Measurements from ENCODE around the gene METTL5. TPM values are rescaled to one million over a fixed set of nuclear protein-coding genes. Genes with fewer than 3 reads are reported as not detected.

Gene METTL5
- total RNA-seq, 1 donor from 2014 or later = 52.3 TPM

GRCh38 chr2:169765523-169765922 is 59.2 kb downstream of the METTL5 start:
- Histone ChIP-seq H2AFZ (ENCODE audit: low read depth, low read length) (no peak overlapping the region), H3K79me2 (ENCODE audit: insufficient read depth, low read length) (no peaks in the 10 kb centered on the region), H3K36me3 (ENCODE audit: insufficient read depth, low read length) (no peaks in the 10 kb centered on the region), H3K4me1 (ENCODE audit: insufficient read depth, low read length) (peaks cover 2% of the 10 kb centered on the region), H3K27ac (ENCODE audit: low read depth, low read length) (no peak overlapping the region), H4K20me1 (ENCODE audit: insufficient read depth, low read length) (no peaks in the 10 kb centered on the region), H3K9me3 (ENCODE audit: insufficient read depth, low read depth, low read length) (no peaks in the 10 kb centered on the region), H3K9ac (ENCODE audit: low read length) (no peak overlapping the region), H3K27me3 (ENCODE audit: insufficient read depth, low read length) (peaks cover 6% of the 10 kb centered on the region), H3K4me3 (ENCODE audit: insufficient read depth, low read depth, low read length) (no peak overlapping the region), H3K4me2 (ENCODE audit: low read length) (no peak overlapping the region)
- H3K36me3 Mint-ChIP-seq (ENCODE audit: low read depth, unreplicated experiment) = no peaks in the 10 kb centered on the region
- TF ChIP-seq EZH2 (IDR thresholded peaks at IDR 0.05; ENCODE audit: insufficient read depth, low read length) (no peak), CTCF (IDR thresholded peaks at IDR 0.05; ENCODE audit: insufficient read depth, low read depth, low read length) (no peak)
- DNase-seq (ENCODE audit: low read depth) (peak; percentile 31), FAIRE-seq (no peak)
- no peaks in the 10 kb centered on the region for H3K4me1 Mint-ChIP-seq (ENCODE audit: low read depth, unreplicated experiment)
- no peaks in the 10 kb centered on the region for H3K27me3 Mint-ChIP-seq (ENCODE audit: low read depth, unreplicated experiment)
- H3K27ac Mint-ChIP-seq (ENCODE audit: unreplicated experiment) = no peak overlapping the region
- H3K9me3 Mint-ChIP-seq (ENCODE audit: unreplicated experiment) = peaks cover 3% of the 10 kb centered on the region
- H3K4me3 Mint-ChIP-seq (ENCODE audit: unreplicated experiment) = no peak overlapping the region

- H2AFZ ChIP-seq (ENCODE audit: low read depth, low read length) = no peak overlapping the region
- H4K20me1 ChIP-seq (ENCODE audit: insufficient read depth, low read length) = no peaks in the 10 kb centered on the region
- no peak for DNase-seq (ENCODE audit: low read depth)
- H3K79me2 ChIP-seq (ENCODE audit: insufficient read depth, low read length) = no peaks in the 10 kb centered on the region
- no peak for FAIRE-seq
- Mint-ChIP-seq H3K36me3 (ENCODE audit: low read depth, unreplicated experiment) (peaks cover 4% of the 10 kb centered on the region), H3K9me3 (ENCODE audit: unreplicated experiment) (peaks cover 8% of the 10 kb centered on the region), H3K4me1 (ENCODE audit: low read depth, unreplicated experiment) (no peaks in the 10 kb centered on the region), H3K27me3 (ENCODE audit: low read depth, unreplicated experiment) (no peaks in the 10 kb centered on the region), H3K27ac (ENCODE audit: unreplicated experiment) (no peak overlapping the region), H3K4me3 (ENCODE audit: unreplicated experiment) (no peak overlapping the region)
- no peak overlapping the region for H3K9ac ChIP-seq (ENCODE audit: low read length)
- no peaks in the 10 kb centered on the region for H3K4me1 ChIP-seq (ENCODE audit: insufficient read depth, low read length)
- no peaks in the 10 kb centered on the region for H3K9me3 ChIP-seq (ENCODE audit: insufficient read depth, low read depth, low read length)
- no peaks in the 10 kb centered on the region for H3K27me3 ChIP-seq (ENCODE audit: insufficient read depth, low read length)
- H3K4me3 ChIP-seq (ENCODE audit: insufficient read depth, low read depth, low read length) = no peak overlapping the region
- no peak overlapping the region for H3K4me2 ChIP-seq (ENCODE audit: low read length)
- TF ChIP-seq EZH2 (IDR thresholded peaks at IDR 0.05; ENCODE audit: insufficient read depth, low read length) (no peak), CTCF (IDR thresholded peaks at IDR 0.05; ENCODE audit: insufficient read depth, low read depth, low read length) (no peak)
- H3K27ac ChIP-seq (ENCODE audit: low read depth, low read length) = no peak overlapping the region
- H3K36me3 ChIP-seq (ENCODE audit: insufficient read depth, low read length) = no peaks in the 10 kb centered on the region
Observed at GRCh38 chr2:169761970-169762292, 62.8 kb downstream of the METTL5 start.

Other genes with a start within 250 kb of the METTL5 start
- 40.2 and 42.0 TPM in 2 replicates for gene PPIG, start 240.6 kb downstream of the METTL5 start, total RNA-seq
- 0.20 TPM in 1 of 2 replicates, not detected in the other for gene CFAP210, start 130.5 kb downstream of the METTL5 start, total RNA-seq
- gene PHOSPHO2, start 130.4 kb downstream of the METTL5 start, total RNA-seq = 1.9 and 3.0 TPM in 2 replicates
- 3.3 and 5.9 TPM in 2 replicates for gene KLHL23, start 91.1 kb downstream of the METTL5 start, total RNA-seq
- gene SSB, start 26.0 kb downstream of the METTL5 start, total RNA-seq = 151 and 176 TPM in 2 replicates
- gene UBR3, start 2.5 kb upstream of the METTL5 start, total RNA-seq = 18.7 and 23.9 TPM in 2 replicates

All from astrocyte (in vitro differentiated cells and primary cell).